Thyroid gland (tissue), 4 donors: ENCODE measurements around the gene TBC1D22A.

ENCODE experiments used
- CTCF ChIP-seq, 6 experiments: fragments of 200-600 bp in 3 of 6; fragments of 450-650 bp in 3 of 6; sonication (generic) in 3 of 6; IDR thresholded peaks; one replicate each; pipeline ENCODE4 v1.5.1; 2016 to 2019; ENCODE audit warnings: antibody characterized with exemption in 6 of 6, mild to moderate bottlenecking in 2 of 6, inconsistent platforms in 1 of 6, moderate library complexity in 1 of 6
- POLR2A ChIP-seq, 2 donors: fragments of 450-650 bp; IDR thresholded peaks; one replicate each; pipeline ENCODE4 v1.6.1; 2017; ENCODE audit warnings: antibody characterized with exemption in 2 of 2, mild to moderate bottlenecking in 2 of 2, moderate library complexity in 1 of 2

GRCh38 chr22:46893281-46894020 is 131.0 kb downstream of the TBC1D22A start:
- TF ChIP-seq CTCF (IDR thresholded peaks at IDR 0.05) (no peak), POLR2A (IDR thresholded peaks at IDR 0.05) (no peak)
